ENCODE results near the gene MYOM3.

Gene MYOM3

GRCh38 chr1:24114753-24115152, 2.8 kb upstream of the MYOM3 start:
- DNase-seq (ENCODE audit: low spot score): no peak

- no peak for DNase-seq (ENCODE audit: low spot score)
These were observed 1.7 kb upstream of the MYOM3 start for GRCh38 chr1:24113641-24114033.

GRCh38 chr1:24111262-24111995, 506 bp downstream of the MYOM3 start:
- no peak for DNase-seq (ENCODE audit: low spot score)

- DNase-seq (ENCODE audit: low spot score): no peak
These were observed 1.2 kb downstream of the MYOM3 start for GRCh38 chr1:24110642-24111261.

GRCh38 chr1:24109686-24110475, 2.1 kb downstream of the MYOM3 start:
- DNase-seq (ENCODE audit: low spot score): no peak

GRCh38 chr1:24109166-24109483, 2.8 kb downstream of the MYOM3 start:
- DNase-seq (ENCODE audit: low spot score): no peak

- no peak for DNase-seq (ENCODE audit: low spot score)
These were observed 3.4 kb downstream of the MYOM3 start for GRCh38 chr1:24108334-24109165.

- no peak for DNase-seq (ENCODE audit: low spot score)
These were observed 4.3 kb downstream of the MYOM3 start for GRCh38 chr1:24107462-24108138.

GRCh38 chr1:24105368-24106160, 6.4 kb downstream of the MYOM3 start:
- DNase-seq (ENCODE audit: low spot score): no peak

GRCh38 chr1:24104854-24105253, 7.1 kb downstream of the MYOM3 start:
- DNase-seq (ENCODE audit: low spot score): no peak

- no peak for DNase-seq (ENCODE audit: low spot score)
These were observed 8.1 kb downstream of the MYOM3 start for GRCh38 chr1:24103879-24104278.

- no peak for DNase-seq (ENCODE audit: low spot score)
These were observed 8.5 kb downstream of the MYOM3 start for GRCh38 chr1:24103408-24103807.

- DNase-seq (ENCODE audit: low spot score): no peak
These were observed 9.0 kb downstream of the MYOM3 start for GRCh38 chr1:24102961-24103360.

GRCh38 chr1:24101796-24102586, 9.9 kb downstream of the MYOM3 start:
- DNase-seq (ENCODE audit: low spot score): no peak

GRCh38 chr1:24100945-24101737, 10.8 kb downstream of the MYOM3 start:
- no peak for DNase-seq (ENCODE audit: low spot score)

GRCh38 chr1:24098943-24099638, 12.8 kb downstream of the MYOM3 start:
- DNase-seq (ENCODE audit: low spot score): no peak

GRCh38 chr1:24098102-24098501, 13.8 kb downstream of the MYOM3 start:
- DNase-seq (ENCODE audit: low spot score): no peak

GRCh38 chr1:24097663-24098062, 14.3 kb downstream of the MYOM3 start:
- no peak for DNase-seq (ENCODE audit: low spot score)

- no peak for DNase-seq (ENCODE audit: low spot score)
These were observed 15.2 kb downstream of the MYOM3 start for GRCh38 chr1:24096739-24097103.

All from putamen (tissue), 1 donor.